Ectodermal cell (in vitro differentiated cells): ENCODE results near the gene TEKT4.

ENCODE experiments used
- H3K27ac ChIP-seq: 2 replicates; pipeline ENCODE4 v1.7.0; 2013; ENCODE audit warnings: mild to moderate bottlenecking, low read depth, low read length; ENCODE audit not compliant: insufficient read depth, poor library complexity, severe bottlenecking
- H3K27me3 ChIP-seq: 2 replicates; pipeline ENCODE4 v1.7.0; 2013; ENCODE audit warnings: mild to moderate bottlenecking, low read length; ENCODE audit not compliant: insufficient read depth, control insufficient read depth, poor library complexity, severe bottlenecking
- H3K36me3 ChIP-seq: one replicate; pipeline ENCODE4 v1.7.0; 2013; ENCODE audit warnings: low read length; ENCODE audit not compliant: control insufficient read depth, insufficient read depth
- H3K4me1 ChIP-seq: one replicate; pipeline ENCODE4 v1.7.0; 2013; ENCODE audit warnings: low read length; ENCODE audit not compliant: control insufficient read depth, insufficient read depth
- H3K4me3 ChIP-seq: 2 replicates; pipeline ENCODE4 v1.7.0; 2013; ENCODE audit warnings: low read depth, low read length, control low read depth; ENCODE audit not compliant: insufficient read depth
- H3K9me3 ChIP-seq: 2 replicates; pipeline ENCODE4 v1.7.0; 2013; ENCODE audit warnings: mild to moderate bottlenecking, low read length, moderate library complexity; ENCODE audit not compliant: control insufficient read depth
- WGBS, 2 experiments: methylation state at CpG; one replicate each; pipeline ENCODE4 v1.1.7; 2013; ENCODE audit warnings: missing lambda C conversion rate in 2 of 2; 5-methylcytosine and 5-hydroxymethylcytosine counted together

TEKT4 gene

DNA sequence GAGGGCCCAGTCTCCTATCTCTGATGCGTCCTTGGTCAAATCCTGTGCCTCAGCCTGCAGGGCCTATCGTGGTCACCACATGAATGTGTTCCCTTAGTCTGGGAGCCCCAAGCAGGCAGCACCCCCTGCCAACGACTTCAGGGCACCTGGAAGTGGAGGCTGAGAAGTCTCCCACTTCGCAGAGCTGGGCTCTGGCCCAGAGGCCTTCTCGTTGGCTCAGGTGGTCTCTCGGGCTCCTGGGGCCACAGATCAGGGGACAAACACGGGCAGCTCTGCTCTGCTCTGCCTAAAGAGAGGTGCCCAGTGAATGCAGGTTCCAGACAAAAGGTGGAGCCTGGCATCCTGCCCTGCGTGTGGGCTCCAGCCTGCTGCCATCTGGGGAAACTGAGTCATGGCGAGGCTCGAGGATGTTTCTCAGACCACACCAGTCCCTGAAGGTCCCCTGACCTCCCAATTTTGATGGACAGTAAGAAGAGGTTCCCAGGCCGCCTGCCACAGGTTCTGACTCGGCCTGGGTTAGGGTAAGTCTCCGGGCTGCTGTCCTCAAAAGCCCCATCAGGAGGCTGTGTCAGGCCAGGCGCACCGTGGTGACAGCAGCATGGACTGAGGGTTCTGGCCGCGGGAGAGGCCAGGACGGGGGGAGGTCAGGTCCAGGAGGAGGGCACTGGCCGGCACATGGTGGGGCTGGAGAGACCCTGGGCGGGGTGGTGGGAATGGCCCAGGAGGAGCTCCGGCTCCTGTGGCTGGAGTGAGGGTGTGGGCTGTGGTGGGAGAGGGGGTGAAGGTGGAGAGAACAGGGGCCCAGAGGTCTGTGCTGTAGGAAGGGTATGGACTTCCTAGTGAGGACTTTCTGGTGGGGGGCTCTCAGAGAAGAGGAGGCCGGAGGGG lies 1.4 kb upstream of the TEKT4 start:
- H3K9me3 ChIP-seq: no peaks in the 10 kb centered on the region
- no peak overlapping the region for H3K4me3 ChIP-seq
- WGBS, 2 experiments: 74 to 78% methylated on average over 22 of the region's 22 CpGs
- H3K27me3 ChIP-seq: peaks cover 39% of the 10 kb centered on the region
- no peaks in the 10 kb centered on the region for H3K4me1 ChIP-seq
- no peaks in the 10 kb centered on the region for H3K36me3 ChIP-seq
- no peak overlapping the region for H3K27ac ChIP-seq

DNA sequence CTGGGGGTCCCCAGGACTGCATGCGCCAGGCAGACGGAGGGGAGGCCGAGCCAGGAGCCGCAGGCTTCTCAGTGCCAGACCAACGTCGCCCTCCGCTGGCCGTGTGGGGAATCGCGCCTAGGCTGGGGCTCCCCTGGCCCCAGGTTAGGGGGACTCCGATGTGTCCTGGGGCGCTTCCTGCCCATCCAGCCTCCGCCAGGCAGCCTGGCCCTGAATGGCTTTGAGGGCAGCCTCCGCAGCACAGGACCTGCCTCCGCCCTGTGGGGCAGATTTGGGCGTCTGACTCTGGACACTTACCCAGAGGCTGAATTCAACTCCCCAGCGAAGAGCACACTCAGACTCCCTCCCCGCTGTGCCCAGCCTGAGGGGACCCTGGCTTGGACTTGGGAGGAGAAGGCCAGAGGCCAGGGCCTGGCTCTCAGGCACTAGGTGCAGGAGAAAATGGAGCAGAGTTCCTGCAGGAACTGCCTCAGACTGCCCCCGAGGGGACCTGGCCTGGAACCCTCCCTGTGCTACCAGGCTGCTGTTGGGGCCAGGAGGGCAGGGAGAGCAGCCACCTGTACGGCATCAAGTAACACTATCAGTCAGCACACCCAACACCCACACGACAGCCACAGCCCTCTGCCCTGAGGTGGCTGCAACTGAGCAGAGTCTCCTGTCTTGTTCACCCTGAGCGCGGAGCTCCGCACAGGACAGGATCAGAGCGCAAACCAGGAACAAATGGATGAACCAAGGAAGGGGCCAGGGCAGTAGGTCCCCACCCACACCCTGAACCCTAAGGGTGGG lies 597 bp upstream of the TEKT4 start:
- 47% methylated on average over 25 of the region's 25 CpGs for WGBS, 2 experiments
- Histone ChIP-seq H3K4me1 (no peaks in the 10 kb centered on the region), H3K9me3 (no peaks in the 10 kb centered on the region), H3K27ac (no peak overlapping the region), H3K27me3 (peaks cover 32% of the 10 kb centered on the region), H3K36me3 (no peaks in the 10 kb centered on the region), H3K4me3 (no peak overlapping the region)

- 69 to 76% methylated on average over 10 of the region's 10 CpGs for WGBS, 2 experiments
- Histone ChIP-seq H3K36me3 (no peaks in the 10 kb centered on the region), H3K27me3 (peaks cover 32% of the 10 kb centered on the region), H3K9me3 (no peaks in the 10 kb centered on the region), H3K4me1 (no peaks in the 10 kb centered on the region), H3K27ac (no peak overlapping the region), H3K4me3 (no peak overlapping the region)
Observed at GRCh38 chr2:94872088-94872618, 923 bp downstream of the TEKT4 start.

DNA sequence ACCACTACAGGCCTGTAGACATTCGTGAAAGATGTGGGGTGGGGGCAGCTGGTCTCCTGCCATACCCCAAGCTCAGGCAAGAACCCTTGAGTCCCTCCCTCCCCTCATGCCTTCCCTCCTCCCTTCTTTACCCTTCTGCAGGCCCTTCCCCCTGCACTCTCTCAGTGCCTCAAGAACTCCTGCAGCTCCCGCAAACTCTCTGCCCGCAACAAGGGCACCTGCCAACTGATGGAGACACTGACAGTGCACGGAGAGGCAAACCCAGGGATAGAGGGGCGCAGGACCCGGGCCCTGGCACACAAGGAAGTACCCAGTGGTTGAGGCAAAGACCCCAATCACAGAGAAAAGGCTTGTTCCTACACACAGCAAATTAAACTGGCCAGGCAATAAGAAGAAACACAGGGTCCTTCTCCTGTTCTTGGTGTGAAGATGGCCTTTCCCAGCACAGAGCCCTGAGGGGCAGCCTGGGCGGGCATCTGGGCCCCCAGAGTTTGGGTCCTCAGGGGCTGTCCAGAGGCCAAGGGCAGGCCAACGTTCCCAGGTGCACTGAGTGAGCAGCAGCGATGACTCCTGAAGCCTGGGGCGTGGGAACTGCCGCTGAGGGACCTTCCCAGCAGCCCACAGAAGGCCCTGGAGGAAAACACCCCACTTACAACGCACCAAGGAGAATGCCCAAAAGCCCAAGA lies 1.6 kb downstream of the TEKT4 start:
- Histone ChIP-seq H3K36me3 (no peaks in the 10 kb centered on the region), H3K27ac (no peak overlapping the region)
- 81 to 82% methylated on average over 12 of the region's 12 CpGs for WGBS, 2 experiments

DNA sequence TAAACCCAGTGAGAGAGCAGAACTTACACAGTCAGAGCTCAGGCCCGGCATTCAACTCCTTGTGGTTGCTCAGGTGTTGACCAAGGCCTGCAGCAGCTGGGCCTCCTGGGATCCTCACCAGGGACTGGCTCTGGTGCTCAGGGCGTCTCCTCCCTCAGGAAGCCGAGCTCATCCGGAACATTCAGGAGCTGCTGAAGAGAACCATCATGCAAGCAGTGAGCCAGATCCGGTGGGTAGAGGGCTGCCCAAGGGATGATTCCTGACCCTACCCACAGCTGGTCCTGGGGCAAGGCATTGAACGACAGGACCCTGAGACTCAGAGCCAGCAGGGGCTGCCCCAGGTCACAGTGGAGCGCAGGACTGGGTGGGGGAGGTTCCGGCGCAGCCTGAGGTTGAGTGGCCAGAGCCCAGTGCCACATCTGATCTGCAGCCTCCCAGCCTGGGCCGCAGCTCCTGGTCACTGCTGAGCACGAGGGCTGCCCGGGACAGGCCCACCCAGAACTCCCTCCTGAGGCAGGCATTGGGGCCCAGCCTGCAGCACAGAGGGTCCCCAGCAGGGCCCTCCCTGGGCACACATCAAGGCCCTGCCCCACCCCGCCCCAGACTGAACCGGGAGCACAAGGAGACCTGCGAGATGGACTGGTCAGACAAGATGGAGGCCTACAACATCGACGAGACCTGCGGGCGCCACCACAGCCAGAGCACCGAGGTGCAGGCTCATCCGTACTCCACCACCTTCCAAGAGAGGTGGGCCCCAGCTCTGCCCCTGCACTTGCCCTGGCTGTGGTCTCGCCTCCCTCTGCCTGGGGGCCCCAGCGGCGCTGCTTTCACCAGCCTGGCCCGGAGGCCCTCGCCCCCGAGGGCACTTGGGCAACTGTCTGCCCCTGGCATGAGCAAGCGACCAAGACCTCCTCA lies 2.4 kb downstream of the TEKT4 start:
- Histone ChIP-seq H3K36me3 (no peaks in the 10 kb centered on the region), H3K9me3 (no peaks in the 10 kb centered on the region), H3K27me3 (peaks cover 32% of the 10 kb centered on the region), H3K4me1 (no peaks in the 10 kb centered on the region), H3K27ac (no peak overlapping the region), H3K4me3 (no peak overlapping the region)
- 71 to 73% methylated on average over 28 of the region's 28 CpGs for WGBS, 2 experiments

More for the DNA sequence above, 1.6 kb downstream of the TEKT4 start:
- H3K4me1 ChIP-seq: no peaks in the 10 kb centered on the region
- no peaks in the 10 kb centered on the region for H3K9me3 ChIP-seq
- peaks cover 32% of the 10 kb centered on the region for H3K27me3 ChIP-seq
- H3K4me3 ChIP-seq: no peak overlapping the region

GRCh38 chr2:94874277-94874997 lies 3.2 kb downstream of the TEKT4 start:
- Histone ChIP-seq H3K27ac (no peak overlapping the region), H3K9me3 (no peaks in the 10 kb centered on the region), H3K4me1 (no peaks in the 10 kb centered on the region), H3K4me3 (no peak overlapping the region), H3K36me3 (no peaks in the 10 kb centered on the region), H3K27me3 (peaks cover 32% of the 10 kb centered on the region)
- 63 to 66% methylated on average over 53 of the region's 53 CpGs for WGBS, 2 experiments

DNA sequence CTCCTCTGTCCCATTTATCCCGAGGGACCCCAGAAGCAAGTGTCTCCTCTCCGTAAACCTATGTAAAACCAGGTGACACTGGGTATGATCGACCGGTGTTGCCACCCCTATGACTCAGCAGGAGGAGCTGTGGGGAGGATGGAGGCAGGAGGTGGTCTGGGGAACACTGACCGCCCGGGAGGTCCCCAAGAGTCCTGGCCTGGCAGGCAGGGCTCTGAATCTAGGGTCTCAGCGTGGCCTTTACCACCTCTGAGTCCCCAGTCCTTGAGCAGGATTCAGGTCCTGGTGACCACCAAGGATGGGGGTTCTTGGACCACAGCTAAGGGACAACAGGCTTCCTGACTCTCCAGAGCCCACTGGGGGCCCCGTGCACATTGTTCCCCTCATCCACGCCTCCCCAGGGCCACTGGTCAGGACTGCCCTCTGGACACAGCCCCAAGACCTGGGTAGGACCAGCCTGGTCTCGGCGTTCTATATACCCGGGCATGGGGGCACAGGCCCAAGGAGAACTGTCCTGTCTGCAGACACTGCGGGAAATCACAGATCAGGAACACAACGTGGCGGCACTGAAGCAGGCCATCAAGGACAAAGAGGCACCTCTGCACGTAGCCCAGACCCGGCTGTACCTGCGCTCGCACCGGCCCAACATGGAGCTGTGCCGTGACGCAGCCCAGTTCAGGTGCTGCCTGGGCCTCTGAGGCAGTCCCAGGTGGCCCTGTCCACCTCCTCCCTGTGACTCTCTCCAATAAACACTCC lies 4.0 kb downstream of the TEKT4 start:
- no peak overlapping the region for H3K27ac ChIP-seq
- H3K9me3 ChIP-seq: no peaks in the 10 kb centered on the region
- H3K4me1 ChIP-seq: no peaks in the 10 kb centered on the region
- H3K27me3 ChIP-seq: peaks cover 32% of the 10 kb centered on the region
- H3K36me3 ChIP-seq: no peaks in the 10 kb centered on the region
- WGBS, 2 experiments: 90 to 92% methylated on average over 22 of the region's 22 CpGs
- H3K4me3 ChIP-seq: no peak overlapping the region

DNA sequence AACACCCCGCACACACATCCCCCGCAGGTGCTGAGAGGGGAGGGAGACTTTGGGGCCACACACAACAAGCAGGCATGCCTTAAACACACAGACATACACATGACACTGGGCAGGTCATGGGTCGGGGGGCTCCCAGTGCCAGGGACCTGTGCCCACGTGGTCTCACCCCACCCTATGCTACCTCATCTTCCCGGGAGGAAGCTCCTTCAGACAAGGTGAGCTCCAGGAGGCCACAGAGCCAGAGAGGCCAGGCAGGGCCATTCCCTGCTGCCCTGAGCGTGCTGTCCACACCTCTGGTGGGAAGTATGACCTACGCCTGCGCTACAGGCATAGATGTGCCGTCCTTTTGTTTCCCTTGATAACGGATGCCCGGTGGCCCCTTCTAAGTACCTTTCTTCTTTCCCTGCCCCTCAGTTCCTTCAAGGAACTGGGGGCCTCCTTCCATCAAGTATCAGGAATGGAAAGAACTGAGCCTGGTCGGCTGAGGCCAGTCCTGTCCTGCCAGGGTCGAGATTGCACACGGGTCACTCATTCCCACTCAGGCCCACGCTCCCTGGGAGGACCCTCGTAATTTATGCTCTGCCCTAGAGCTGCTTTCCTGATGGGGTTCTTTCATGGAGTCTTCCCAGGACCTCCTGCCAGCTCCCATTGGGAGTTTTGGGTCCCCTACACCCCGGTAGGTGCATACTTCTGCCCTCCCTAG lies 4.7 kb downstream of the TEKT4 start:
- Histone ChIP-seq H3K9me3 (no peaks in the 10 kb centered on the region), H3K27me3 (peaks cover 26% of the 10 kb centered on the region), H3K4me3 (no peak overlapping the region), H3K4me1 (no peaks in the 10 kb centered on the region), H3K36me3 (no peaks in the 10 kb centered on the region), H3K27ac (no peak overlapping the region)
- 79 to 81% methylated on average over 16 to 17 of the region's 17 CpGs for WGBS, 2 experiments
